Measurements from ENCODE around the gene ATP4B.
"Not testable (repeated sequence)": the region's sequence is repeated elsewhere in the genome, so short reads cannot be mapped to it uniquely, and the experiment has no call there.

Gene ATP4B

GRCh38 chr13:113638806-113639205 is 19.2 kb downstream of the ATP4B start:
- no peak for DNase-seq

- DNase-seq = no peak
These were observed 19.7 kb downstream of the ATP4B start for GRCh38 chr13:113638173-113638746.

GRCh38 chr13:113637262-113638160 is 20.5 kb downstream of the ATP4B start:
- DNase-seq = no peak

GRCh38 chr13:113636266-113636963 is 21.6 kb downstream of the ATP4B start:
- DNase-seq = no peak

- no peak for DNase-seq
These were observed 22.3 kb downstream of the ATP4B start for GRCh38 chr13:113635709-113636108.

- DNase-seq = no peak
These were observed 23.0 kb downstream of the ATP4B start for GRCh38 chr13:113635048-113635420.

- DNase-seq = no peak
These were observed 23.5 kb downstream of the ATP4B start for GRCh38 chr13:113634279-113635047.

- no peak for DNase-seq
These were observed 24.5 kb downstream of the ATP4B start for GRCh38 chr13:113633485-113633873.

- DNase-seq = no peak
These were observed 25.1 kb downstream of the ATP4B start for GRCh38 chr13:113632706-113633484.

- no peak for DNase-seq
These were observed 26.5 kb downstream of the ATP4B start for GRCh38 chr13:113631341-113632095.

- DNase-seq = no peak
These were observed 27.2 kb downstream of the ATP4B start for GRCh38 chr13:113630804-113631203.

- no peak for DNase-seq
These were observed 27.7 kb downstream of the ATP4B start for GRCh38 chr13:113630296-113630695.

GRCh38 chr13:113629866-113630265 is 28.1 kb downstream of the ATP4B start:
- DNase-seq = no peak

- no peak for DNase-seq
These were observed 29.4 kb downstream of the ATP4B start for GRCh38 chr13:113628291-113629270.

GRCh38 chr13:113627136-113627535 is 30.9 kb downstream of the ATP4B start:
- no peak for DNase-seq

GRCh38 chr13:113625965-113626721 is 31.9 kb downstream of the ATP4B start:
- no peak for DNase-seq

GRCh38 chr13:113624640-113625304 is 33.2 kb downstream of the ATP4B start:
- not testable (repeated sequence) for DNase-seq

GRCh38 chr13:113624235-113624587 is 33.8 kb downstream of the ATP4B start:
- no peak for DNase-seq
